OCI-M2 (cell line): ENCODE results near the gene SEMA3G.

Source experiments
- DNase-seq: peaks from one replicate; lab custom pipeline; 2025; ENCODE audit not compliant: unreplicated experiment; lab: John Stamatoyannopoulos, UW

The SEMA3G gene

GRCh38 chr3:52454250-52454937, 9.5 kb upstream of the SEMA3G start:
- DNase-seq = no peak

DNA sequence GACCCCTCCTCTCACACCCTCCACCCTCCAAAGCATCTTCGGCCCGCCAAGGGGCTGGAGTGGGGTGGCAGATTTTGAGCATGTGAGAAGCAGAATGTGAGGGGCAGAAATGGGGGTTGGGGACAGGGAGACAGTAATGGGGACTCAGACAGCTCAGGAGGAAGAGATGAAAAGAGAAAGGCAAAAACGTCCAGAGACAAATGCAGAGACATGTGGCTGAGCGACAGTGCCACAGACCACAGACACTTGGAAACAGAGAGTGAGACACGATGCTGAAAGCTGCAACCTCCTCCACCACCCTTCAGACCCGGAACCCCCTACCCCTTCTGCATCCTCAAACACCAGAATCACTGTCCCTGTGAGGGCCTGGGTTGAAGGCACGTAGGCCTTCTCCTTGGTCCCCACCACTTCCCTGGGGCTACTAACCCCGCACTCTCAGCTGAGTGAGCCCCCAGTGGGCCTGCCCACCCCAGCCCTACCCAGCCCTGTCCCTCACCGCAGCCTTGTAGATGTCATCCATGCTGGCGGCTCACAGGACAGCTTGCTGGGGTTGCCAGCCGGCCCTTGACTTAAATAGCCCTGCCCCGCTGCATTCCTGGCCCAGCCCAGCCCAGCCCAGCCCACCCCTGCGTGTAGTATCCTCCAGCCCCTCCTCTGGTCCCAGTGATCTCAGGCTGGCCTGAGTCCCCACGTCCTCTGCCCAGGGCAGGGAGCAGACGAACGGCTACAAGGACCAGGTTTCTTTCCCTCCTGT, 8.8 kb upstream of the SEMA3G start, which contains the start of gene TNNC1:
Gene TNNC1, minus strand, starts transcription at position 546 of the 754 bp plus-strand sequence. Its CDS starts 26 bp downstream, at position 520.
- DNase-seq = no peak

- DNase-seq = no peak
Observed at GRCh38 chr3:52452570-52453221, 7.8 kb upstream of the SEMA3G start.

GRCh38 chr3:52452126-52452525, 7.2 kb upstream of the SEMA3G start:
- DNase-seq = no peak

DNA sequence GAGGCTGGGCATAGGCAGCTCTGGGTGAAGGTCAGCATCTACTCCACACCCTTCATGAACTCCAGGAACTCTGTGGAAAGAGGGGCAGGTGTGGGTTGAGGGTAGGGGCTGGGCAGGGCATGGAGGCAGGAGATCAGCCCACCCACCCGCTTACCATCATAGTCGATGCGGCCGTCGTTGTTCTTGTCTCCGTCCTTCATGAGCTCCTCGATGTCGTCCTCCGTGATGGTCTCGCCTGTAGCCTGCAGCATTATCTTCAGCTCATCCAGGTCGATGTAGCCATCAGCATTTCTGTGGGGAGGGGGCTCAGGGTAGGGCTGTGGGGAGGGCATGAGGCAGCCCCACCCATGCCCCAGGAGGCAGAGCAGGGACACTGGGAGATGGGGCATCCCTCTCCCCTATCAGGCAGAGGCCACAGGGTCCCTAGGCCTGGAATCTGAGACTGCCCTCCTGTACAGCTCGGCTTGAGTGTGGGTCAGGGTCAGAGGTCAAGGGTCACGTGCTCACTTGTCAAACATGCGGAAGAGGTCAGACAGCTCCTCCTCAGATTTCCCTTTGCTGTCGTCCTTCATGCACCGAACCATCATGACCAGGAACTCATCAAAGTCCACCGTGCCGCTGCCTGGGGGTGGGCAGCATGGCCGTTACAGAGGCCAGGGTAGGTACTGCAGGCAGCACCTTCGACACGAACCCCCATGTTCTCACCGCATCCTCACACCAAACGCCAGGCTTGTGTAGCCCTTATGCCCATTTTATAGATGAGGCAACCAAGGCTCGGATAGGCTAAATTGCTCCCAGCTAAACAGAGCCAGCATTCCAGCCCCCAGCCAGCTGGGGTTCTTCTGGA, 6.6 kb upstream of the SEMA3G start:
- DNase-seq = no peak

- DNase-seq = no peak
Observed at GRCh38 chr3:52450489-52451236, 5.8 kb upstream of the SEMA3G start.

DNA sequence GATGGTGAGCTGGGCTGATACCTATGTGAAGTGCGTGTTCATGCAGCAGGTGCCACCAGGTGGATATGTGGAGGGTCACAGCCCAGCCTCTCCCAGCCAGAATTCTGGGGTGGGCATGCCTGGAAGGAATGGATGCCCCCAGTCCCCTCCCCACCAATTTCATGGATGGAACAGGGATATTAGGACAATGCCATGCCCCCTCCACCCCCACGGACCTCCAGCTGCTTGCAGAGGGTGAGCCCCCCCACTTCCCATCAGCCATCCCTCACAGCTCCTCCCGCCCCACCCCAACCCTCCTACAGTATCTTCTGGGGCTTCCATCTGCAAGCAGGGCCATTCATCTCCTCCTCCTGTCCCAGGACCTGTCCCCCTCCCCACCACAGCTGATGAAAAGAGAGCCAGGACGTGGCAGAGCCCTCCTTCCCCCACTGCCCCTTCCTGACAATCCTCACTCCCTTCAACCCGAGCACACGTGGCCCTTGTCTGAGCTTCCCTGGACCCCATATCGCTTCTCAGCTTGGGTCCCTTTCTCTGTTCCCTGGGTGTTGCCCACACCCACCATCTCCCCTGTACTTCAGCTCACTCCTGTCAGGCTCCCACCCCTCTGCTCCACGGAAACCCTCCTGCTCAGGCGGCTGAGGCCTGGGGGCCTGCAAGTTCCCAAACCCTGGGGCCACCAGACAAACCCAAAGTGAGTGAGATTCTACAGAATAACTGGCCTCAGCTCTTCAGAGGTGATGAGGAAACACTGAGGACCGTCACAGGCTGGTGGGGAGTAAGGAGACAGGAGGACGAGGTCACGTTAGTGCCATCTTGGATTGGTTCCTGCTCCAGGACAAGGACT, 2.8 kb upstream of the SEMA3G start:
- no peak for DNase-seq

DNA sequence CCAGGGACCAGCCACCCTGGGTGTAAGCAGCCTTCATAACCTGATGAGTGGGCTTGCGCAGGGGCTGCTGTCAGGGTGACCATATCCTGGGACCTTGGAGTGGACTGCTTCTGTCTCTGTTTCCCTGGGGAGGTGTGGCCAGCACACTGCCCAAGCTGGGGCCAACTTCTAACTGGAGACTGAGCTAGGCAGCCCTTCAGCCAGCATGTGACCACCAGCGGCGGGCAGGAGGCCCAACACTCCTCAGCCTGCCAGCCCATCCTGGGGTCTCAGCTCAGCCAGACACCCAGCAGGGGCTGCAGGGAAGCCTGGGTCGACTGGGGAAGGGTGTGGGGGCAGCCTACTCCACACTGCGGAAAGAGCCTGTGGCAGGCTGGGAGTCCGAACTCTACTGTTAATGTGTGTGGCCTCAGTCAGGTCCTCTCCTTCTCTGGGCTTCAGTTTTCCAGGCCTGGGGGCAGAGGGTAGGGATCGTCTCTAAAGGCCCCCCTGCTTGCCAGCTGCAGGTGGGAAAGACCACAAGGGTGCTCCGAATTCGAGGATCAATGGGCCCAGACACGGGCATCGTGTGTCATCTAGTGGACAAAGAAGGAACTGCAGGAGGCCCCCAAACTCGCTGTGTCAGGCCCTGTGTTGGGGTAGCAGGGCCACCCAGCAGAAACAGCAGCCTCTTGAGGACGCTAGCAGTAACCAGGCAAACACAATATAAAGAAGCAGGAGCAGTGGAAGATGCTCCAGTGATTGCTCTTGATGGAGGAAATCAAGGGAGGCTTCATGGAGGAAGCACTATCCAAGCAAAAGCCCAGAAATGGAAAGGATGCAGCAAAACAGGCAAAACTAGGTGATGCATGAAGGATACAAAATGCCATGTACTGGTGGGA, 2.0 kb upstream of the SEMA3G start:
- DNase-seq = peak; percentile 7

DNA sequence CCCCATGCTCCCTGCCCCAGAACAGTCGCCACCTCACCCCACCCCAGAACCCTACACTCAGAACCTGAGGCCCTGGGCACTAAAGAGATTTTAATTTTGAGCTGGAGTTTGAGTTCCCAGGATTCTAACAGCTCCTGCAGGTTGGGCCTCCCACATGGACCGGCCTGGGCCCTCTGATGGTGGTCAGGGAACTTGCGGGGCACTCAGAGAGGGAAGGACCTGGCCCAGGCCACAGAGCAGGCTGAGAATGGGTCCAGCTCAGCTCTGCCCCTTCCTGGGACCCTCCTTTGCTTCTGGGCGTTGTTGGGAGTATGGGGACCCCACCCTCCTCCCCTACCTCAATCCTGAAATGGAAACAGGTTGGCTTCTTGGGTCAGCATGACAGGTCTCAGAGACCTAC, 1.1 kb upstream of the SEMA3G start:
- no peak for DNase-seq

DNA sequence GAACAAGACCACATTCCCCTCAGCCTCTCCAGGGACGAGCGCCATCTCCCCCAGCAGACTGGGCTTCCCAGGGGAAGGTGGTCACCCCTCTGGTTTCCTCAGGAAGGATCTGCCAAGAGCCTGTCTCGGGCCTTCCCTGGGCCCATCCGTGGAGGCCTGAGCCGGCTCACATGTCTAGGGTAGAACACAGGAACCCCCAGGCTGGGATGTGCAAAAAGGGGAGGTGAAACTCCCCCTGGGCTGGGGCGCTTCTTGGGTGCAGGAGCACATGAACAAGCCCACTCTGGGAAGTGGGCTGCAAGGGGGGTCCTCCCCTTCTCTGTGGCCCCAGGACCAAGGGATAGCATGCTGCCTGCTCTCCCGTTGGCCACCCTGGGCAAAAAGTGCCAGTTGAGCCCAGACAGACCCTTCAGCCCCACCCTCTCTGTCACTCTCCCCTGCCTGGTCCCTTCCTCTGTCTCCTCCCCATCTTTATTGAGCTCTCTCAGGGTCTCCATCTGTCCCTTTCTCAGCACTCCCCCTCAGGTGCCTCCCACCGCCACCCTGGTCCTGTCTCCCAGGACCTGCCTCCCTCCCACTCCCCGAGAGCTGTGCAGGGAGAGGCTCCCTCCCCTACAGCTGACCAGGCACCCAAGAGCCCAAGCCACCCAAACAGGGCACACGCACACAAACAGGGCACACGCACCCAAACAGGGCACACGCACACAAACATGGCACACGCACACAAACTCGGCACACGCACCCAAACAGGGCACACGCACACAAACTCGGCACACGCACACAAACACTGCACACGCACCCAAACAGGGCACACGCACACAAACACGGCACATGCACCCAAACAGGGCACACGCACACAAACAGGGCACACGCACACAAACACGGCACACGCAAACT, 864 bp downstream of the SEMA3G start:
- no peak for DNase-seq

DNA sequence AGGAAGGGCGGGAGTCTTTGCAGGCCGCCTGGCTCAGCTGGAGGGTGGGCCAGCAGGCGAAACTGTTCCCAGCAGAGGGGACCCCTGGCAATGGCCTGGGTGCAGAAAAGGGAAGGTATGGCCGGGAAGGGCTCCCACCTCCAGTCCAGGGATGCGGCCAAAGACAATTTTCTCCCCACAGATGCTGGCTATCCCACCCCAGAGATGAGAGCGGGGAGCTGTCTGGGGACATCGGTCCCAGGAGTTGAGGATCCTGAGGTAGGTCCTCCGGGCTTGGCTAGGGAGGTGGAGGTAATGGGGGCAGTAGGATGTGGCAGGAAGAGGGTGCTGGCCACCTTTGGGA, 1.7 kb downstream of the SEMA3G start:
- DNase-seq = no peak

DNA sequence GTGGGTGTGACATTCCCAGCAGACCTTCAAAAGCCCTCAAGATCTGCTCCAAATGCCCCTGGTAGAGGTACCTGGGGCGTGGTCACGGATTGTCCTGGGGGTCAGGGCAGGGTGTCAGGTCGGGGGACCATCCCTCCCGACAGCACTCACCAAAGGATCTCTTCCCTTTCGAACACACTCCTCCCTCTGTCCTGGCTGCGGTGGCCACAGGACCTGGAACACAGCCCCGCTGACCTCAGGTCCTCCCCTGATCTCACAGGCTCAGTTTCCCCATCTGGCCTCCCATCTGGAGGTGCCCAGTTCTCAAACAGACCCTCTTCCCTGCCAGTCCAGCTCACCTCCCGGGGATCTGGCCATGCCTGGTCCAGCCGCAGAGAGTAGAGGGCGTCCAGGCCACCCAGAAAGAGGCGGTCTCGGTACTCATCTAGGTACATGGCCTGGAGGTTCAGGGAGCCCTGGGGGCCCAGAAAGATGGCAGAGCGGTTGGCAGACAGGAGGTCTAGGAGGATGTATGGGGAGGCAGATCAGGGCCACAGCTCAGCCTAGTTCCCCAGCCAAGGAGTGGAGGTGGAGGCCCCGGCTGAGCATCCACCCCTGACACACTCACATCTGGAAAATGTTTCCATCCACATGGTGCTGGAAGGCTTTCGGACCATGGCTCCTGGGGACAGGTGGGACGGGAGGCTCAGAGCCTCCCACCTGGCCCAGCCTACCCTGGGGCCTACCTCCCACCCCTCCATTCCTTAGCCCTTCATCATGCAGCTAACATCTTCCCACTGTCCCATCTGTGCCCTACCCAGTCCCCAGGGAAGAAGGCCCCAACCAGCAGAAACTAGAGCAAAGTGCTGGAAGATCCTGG, 2.3 kb downstream of the SEMA3G start:
- no peak for DNase-seq

- no peak for DNase-seq
Observed at GRCh38 chr3:52441772-52442332, 3.1 kb downstream of the SEMA3G start.

- no peak for DNase-seq
Observed at GRCh38 chr3:52441091-52441771, 3.7 kb downstream of the SEMA3G start.

- no peak for DNase-seq
Observed at GRCh38 chr3:52440671-52441070, 4.2 kb downstream of the SEMA3G start.

- DNase-seq = no peak
Observed at GRCh38 chr3:52440249-52440551, 4.7 kb downstream of the SEMA3G start.
